GM19025 (cell line): Measurements from ENCODE around the gene ZNF274.
A peak's percentile ranks its signal among the peaks of the same experiment; 100 is the strongest.
"Not testable (repeated sequence)": the region's sequence is repeated elsewhere in the genome, so short reads cannot be mapped to it uniquely, and the experiment has no call there.

Source experiments
- ATAC-seq: cut with Tn5 transposase; IDR thresholded peaks from one replicate; pipeline ENCODE4 v1.9.1; 2021; ENCODE audit warnings: mild to moderate bottlenecking, low read depth, moderate library complexity; ENCODE audit not compliant: unreplicated experiment

ZNF274 gene

DNA sequence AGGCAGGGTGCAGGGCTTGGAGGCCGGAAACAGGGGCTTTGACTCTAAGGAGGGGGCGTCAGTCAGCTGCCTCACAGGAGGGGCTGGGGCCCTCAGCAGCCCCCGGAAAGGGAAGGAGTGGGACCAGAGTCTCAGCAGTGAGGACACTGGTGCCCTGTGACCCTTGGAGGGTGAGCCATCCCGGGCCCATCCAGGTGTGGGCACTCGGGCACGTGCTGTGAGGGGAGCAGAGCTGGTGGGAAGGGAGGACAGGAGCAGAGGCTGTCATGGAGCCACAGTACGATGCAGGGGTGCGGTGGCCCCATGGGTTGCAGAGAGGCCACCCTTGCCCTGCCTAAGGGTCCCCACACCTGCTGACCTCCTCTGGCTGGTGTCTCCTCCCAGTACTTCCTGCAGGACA is 26.7 kb downstream of the ZNF274 start:
- ATAC-seq = no peak

DNA sequence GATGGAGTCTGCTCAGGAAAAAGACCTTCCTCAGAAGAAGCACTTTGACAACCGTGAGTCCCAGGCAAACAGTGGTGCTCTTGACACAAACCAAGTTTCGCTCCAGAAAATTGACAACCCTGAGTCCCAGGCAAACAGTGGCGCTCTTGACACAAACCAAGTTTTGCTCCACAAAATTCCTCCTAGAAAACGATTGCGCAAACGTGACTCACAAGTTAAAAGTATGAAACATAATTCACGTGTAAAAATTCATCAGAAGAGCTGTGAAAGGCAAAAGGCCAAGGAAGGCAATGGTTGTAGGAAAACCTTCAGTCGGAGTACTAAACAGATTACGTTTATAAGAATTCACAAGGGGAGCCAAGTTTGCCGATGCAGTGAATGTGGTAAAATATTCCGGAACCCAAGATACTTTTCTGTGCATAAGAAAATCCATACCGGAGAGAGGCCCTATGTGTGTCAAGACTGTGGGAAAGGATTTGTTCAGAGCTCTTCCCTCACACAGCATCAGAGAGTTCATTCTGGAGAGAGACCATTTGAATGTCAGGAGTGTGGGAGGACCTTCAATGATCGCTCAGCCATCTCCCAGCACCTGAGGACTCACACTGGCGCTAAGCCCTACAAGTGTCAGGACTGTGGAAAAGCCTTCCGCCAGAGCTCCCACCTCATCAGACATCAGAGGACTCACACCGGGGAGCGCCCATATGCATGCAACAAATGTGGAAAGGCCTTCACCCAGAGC is 29.6 kb downstream of the ZNF274 start:
- no peak for ATAC-seq

- no peak for ATAC-seq
Measured at GRCh38 chr19:58213075-58213369, 30.2 kb downstream of the ZNF274 start.

GRCh38 chr19:58217069-58217481 is 34.2 kb downstream of the ZNF274 start:
- ATAC-seq = no peak

GRCh38 chr19:58217607-58218391 is 34.9 kb downstream of the ZNF274 start:
- ATAC-seq = no peak

DNA sequence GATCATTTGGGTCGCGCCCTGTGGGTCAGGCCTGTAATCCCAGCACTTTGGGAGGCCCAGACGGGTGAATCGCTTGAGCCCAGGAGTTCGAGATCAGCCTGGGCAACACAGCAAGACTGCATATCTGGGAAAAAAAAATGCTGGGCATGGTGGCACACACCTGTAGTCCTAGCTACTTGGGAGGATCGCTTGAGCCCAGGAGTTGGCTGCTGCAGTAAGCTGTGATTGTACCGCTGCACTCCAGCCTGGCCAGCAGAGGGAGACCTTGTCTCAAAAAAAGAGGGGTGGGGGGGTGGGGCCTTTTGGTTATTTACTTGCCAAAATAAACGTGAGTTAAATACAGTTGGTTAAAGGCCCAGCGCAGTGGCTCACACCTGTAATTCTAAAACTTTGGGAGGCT is 36.0 kb downstream of the ZNF274 start:
- no peak for ATAC-seq

- ATAC-seq = peak; percentile 21
Measured at GRCh38 chr19:58227964-58228584, 45.2 kb downstream of the ZNF274 start.

- ATAC-seq = peak; percentile 92
Measured at GRCh38 chr19:58228585-58229254, 45.9 kb downstream of the ZNF274 start, which contains the start of gene ZNF544. Gene ZNF544, plus strand, starts transcription at chr19:58228914. Its CDS starts 15,110 bp downstream, at chr19:58244024.

DNA sequence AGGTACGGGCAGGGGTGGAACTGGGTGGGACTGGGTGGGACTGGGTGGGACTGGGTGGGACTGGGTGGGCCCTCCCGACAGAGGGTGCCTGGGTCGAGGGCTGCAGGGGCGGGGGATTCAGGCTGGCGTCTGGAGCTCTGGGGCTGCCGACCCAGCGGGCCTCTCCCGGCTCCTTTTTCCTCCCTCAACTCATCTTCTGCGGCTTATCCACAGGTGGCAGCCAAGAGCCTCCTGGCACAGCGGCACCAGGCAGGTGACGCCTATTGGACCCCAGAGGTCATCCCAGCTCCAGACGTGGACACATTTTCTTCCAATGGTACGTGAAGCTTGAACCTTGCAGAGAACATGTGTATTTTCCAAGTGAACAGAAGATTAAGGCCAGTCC is 46.4 kb downstream of the ZNF274 start:
- ATAC-seq = no peak

DNA sequence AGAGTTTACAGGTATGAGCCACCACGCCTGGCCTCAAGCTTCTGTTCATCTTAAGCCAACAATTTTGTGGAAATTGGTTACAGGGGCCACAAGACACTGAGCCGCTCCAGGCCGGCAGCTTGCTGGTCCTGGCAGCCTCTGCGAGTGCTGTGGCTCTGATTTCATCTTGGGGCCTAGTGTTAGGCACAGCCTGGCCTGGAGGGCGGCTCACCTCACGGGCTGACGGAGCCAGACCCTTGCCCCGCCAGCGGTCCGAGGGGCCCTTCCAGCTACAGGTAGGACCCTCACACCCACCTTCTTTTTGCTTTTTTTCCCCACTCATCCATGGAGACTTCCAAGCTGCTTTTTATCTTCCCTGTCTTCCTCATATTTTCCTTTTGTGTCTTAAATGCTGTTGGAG is 54.5 kb downstream of the ZNF274 start:
- ATAC-seq = no peak

DNA sequence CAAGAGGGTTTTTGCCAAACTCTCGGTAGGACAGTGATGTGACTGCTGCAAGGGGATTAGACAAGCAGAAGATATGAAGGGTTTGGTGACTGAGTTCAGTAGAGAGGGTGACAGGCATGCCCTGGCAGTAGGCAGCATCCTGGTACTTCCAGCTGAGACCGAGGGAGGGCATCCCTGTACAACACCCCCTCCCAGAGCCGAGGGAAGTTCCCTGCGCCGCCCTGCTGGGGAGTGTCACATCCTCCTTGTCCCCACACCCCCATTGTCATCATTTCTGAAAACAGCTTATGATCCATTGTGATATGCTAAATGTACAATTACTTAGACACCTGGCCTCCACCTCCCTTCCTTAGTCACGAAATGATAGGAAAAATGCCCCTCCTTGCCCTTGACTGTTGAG is 60.5 kb downstream of the ZNF274 start:
- no peak for ATAC-seq

DNA sequence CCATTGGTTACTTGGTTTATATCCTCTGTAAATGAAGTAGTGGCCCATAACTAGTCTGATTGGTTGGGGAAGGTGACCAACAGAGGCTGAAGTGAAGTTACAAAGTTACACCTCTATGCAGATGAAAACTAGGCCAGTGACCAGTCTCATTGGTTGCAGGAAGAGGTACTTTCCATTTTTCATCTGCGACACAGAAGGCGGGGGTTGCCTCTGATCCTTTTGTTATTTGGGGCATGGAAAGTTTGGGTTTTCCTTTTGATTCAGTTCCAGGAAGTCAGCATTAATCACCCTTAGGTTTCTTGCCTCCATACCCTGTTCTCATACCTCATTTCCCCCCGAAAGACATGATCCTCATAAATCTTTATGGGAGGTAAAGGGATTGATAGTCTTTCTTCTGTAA is 66.0 kb downstream of the ZNF274 start:
- ATAC-seq = no peak

- ATAC-seq = no peak
Measured at GRCh38 chr19:58252102-58252685, 69.3 kb downstream of the ZNF274 start.

GRCh38 chr19:58258259-58258658 is 75.4 kb downstream of the ZNF274 start:
- not testable (repeated sequence) for ATAC-seq

- ATAC-seq = no peak
Measured at GRCh38 chr19:58261600-58261967, 78.7 kb downstream of the ZNF274 start.

DNA sequence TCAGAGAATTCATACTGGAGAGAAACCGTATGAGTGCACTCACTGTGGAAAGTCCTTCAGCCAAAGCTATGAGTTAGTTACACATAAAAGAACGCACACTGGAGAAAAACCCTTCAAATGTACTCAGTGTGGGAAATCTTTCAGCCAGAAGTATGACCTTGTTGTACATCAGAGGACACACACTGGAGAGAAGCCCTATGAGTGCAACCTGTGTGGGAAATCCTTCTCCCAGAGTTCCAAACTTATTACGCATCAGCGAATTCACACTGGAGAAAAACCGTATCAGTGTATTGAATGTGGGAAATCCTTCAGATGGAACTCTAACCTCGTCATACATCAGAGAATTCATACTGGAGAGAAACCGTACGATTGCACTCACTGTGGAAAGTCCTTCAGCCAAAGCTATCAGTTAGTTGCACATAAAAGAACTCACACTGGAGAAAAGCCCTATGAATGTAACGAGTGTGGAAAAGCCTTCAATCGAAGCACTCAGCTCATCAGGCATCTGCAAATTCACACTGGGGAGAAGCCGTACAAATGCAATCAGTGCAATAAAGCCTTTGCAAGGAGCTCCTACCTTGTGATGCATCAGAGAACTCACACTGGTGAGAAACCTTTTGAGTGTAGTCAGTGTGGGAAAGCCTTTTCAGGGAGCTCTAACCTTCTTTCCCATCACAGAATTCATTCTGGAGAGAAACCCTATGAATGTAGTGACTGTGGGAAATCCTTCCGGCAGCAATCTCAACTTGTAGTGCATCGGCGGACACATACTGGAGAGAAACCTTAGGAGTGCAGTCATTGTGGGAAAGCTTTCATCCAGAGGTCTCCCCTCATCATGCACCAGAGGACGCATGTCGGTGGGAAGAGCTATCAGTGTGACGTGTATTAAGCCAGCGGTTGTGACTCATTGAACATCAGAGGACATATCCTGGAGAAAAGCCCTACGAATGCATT is 79.4 kb downstream of the ZNF274 start:
- no peak for ATAC-seq

DNA sequence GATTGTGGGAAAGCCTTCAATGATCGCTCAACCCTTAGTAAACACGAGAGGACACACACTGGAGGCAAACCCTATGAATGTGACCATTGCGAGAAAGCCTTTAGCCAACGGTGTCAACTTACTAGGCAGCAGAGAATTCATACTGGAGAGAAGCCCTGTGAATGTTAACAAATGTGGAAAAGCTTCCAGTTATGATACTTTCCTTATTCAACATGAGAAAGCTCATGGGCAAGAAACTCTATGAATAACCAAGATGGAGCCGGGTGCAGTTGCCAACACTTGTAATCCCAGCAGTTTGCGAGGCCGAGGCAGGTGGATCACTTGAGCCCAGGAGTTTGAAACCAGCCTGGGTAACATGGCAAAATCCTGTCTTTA is 80.0 kb downstream of the ZNF274 start:
- ATAC-seq = no peak
